PC-9 (cell line): ENCODE results near the gene YTHDF2.

Experiments
- EZH2 ChIP-seq: fragments of 200-600 bp; sonication (generic); IDR thresholded peaks from 2 replicates; pipeline ENCODE4 v1.8.0; 2017; ENCODE audit warnings: antibody characterized with exemption, low read depth
- TF ChIP-seq, protein P1 (sequence below): fragments of 200-600 bp; sonication (generic); conservative IDR thresholded peaks from 2 replicates; pipeline ENCODE4 v1.6.1; 2017; ENCODE audit warnings: mixed run types, antibody characterized with exemption, mild to moderate bottlenecking, moderate library complexity

- TF ChIP-seq, protein P1, sequence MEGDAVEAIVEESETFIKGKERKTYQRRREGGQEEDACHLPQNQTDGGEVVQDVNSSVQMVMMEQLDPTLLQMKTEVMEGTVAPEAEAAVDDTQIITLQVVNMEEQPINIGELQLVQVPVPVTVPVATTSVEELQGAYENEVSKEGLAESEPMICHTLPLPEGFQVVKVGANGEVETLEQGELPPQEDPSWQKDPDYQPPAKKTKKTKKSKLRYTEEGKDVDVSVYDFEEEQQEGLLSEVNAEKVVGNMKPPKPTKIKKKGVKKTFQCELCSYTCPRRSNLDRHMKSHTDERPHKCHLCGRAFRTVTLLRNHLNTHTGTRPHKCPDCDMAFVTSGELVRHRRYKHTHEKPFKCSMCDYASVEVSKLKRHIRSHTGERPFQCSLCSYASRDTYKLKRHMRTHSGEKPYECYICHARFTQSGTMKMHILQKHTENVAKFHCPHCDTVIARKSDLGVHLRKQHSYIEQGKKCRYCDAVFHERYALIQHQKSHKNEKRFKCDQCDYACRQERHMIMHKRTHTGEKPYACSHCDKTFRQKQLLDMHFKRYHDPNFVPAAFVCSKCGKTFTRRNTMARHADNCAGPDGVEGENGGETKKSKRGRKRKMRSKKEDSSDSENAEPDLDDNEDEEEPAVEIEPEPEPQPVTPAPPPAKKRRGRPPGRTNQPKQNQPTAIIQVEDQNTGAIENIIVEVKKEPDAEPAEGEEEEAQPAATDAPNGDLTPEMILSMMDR = no peak
- TF ChIP-seq EZH2 = no peak
Observed at GRCh38 chr1:28789816-28790215, 53.1 kb downstream of the YTHDF2 start.
